Measurements from ENCODE around the gene TPI1. TPM values are rescaled to one million over a fixed set of nuclear protein-coding genes. Genes with fewer than 3 reads are reported as not detected.
"Not testable (repeated sequence)": the region's sequence is repeated elsewhere in the genome, so short reads cannot be mapped to it uniquely, and the experiment has no call there.

Gene TPI1
- total RNA-seq, 1 donor from 2014 or later = 610 TPM

GRCh38 chr12:6869049-6870021 lies 2.0 kb downstream of the TPI1 start:
- peak; percentile 88 for DNase-seq (ENCODE audit: low spot score)

DNA sequence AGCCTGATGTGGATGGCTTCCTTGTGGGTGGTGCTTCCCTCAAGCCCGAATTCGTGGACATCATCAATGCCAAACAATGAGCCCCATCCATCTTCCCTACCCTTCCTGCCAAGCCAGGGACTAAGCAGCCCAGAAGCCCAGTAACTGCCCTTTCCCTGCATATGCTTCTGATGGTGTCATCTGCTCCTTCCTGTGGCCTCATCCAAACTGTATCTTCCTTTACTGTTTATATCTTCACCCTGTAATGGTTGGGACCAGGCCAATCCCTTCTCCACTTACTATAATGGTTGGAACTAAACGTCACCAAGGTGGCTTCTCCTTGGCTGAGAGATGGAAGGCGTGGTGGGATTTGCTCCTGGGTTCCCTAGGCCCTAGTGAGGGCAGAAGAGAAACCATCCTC lies 3.0 kb downstream of the TPI1 start:
- DNase-seq (ENCODE audit: low spot score) = not testable (repeated sequence)

DNA sequence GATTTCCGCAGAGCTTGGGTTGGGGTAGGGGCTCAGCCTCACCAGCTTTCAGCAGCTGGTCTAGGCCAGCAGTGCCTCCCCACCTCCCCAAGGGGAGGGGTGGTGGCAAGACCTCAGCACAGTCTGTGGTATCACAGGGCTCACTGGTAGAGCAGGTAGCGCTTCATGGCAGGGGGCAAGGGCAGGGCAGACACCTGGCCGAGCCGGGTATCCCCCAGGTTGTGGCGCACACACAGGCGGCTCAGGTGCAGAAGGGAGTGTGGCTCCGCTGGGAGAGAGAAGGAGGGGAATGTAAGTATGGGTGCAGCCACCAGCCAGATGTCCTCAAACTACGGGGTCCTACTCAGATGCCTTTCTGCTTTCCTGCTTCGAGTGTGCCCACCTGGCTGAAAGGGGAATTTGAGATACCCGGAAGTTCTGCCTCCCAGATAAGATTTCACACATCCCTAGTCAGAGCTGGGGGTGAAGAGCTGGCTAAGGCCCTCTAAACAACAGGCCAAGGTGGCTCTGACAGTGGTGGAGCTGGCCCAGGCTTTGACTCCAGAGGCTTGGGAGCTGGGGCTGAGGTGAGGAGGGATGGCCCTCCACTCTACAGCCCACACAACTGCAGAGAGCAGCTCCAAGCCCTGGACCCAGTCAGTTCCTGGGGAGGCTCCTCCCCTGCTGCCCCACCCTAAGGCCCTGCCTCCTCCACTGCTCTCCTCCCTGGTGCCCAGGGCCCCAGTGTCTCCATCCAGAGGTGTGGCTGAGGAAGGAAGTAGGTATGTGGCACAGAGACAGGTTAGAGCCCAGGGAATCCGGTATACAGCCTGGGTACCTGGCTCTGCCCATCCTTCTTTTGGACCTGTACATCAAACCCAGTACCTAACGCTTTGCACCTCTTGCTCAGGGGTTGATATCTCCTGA lies 4.0 kb downstream of the TPI1 start:
- peak; percentile 67 for DNase-seq (ENCODE audit: low spot score)

DNA sequence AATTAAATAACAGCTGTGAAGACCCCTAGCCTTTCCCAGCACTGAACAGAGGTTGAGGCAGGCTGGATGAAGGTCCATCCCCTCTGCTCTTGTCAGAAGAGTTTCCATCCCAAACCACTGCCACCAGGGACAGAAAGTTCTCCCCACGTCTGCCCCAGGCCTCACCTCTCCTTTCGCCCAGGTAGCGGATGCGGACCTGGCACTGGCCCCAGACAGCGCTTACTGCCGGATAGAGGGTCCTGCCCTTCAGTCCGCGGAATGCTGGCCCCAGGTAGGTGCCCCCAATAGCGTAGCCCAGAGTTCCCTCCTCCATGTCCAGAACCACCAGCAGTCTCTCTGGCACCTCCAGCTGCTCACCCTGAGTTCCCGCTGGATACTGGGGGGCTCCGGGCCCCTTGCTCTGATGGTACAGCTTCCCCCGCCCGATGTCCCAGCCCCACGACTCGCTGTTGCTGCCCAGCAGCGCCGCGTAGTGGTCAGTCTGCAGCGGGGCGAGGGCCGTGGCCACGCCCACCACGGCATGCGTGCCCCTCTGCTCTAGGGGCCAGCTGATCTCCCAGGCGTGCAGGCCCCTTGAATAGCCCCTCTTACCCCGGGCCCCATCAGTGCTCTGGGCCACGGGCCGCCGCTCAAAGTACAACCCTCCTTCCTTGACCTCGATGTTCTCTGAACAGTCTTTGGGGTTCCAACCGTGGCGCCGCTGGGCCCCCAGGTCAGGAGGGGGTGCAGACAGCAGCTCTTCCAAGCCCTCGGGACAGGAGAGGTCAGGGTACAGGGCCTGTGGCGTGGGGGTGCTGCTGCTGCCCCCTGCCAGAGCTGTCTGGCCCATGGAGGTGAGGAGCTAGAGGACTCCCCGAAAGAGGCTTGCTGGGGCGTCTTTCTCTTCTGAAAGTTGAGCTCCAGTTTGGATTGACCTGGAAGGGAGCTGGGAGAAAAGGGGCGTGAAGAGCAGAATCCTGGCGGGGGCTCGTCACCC lies 5.0 kb downstream of the TPI1 start:
- peak; percentile 85 for DNase-seq (ENCODE audit: low spot score)

GRCh38 chr12:6873094-6874014 lies 6.0 kb downstream of the TPI1 start, which contains the start of gene SPSB2:
TSS of gene SPSB2 (minus strand) at chr12:6873303. CDS start at chr12:6872901, 402 bp downstream.
- DNase-seq (ENCODE audit: low spot score) = peak; percentile 99

- not testable (repeated sequence) for DNase-seq (ENCODE audit: low spot score)
Measured at GRCh38 chr12:6874015-6874368, 6.7 kb downstream of the TPI1 start.

DNA sequence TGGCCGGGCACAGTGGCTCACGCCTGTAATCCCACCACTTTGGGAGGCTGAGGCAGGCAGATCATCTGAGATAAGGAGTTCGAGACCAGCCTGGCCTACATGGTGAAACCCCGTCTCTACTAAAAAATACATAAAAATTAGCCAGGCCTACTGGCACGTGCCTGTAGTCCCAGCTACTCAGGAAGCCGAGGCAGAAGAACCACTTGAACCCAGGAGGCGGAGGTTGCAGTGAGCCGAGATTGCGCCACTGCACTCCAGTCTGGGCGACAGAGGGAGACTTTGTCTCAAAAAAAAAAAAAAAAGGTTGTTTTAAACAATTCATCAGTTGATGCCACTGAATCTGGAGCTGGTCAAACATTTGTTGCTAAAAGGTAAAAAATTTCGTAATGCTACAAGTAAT lies 12.5 kb downstream of the TPI1 start:
- not testable (repeated sequence) for DNase-seq (ENCODE audit: low spot score)

GRCh38 chr12:6883252-6883651 lies 15.9 kb downstream of the TPI1 start:
- DNase-seq (ENCODE audit: low spot score) = no peak

GRCh38 chr12:6883683-6884082 lies 16.4 kb downstream of the TPI1 start:
- no peak for DNase-seq (ENCODE audit: low spot score)

DNA sequence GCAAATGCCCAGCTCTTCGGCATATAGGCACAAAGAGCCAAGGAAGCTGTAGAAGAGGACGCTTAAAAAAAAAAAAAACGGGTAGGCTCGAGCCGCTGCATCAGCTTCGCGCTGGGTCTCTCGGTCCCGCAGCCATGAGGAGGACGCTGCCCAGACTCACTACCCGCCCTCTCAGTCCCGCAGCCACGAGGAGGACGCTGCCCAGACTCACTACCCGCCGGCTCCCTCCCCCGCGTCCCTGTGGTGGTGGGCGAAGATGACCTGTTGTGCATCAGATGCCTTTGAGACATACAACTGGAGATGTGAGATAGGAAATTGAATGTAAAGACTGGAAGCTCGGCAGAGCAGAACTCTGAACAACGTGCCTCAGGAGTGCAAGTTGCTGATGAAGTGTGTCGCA lies 17.2 kb downstream of the TPI1 start:
- no peak for DNase-seq (ENCODE audit: low spot score)

GRCh38 chr12:6886206-6886999 lies 19.1 kb downstream of the TPI1 start:
- not testable (repeated sequence) for DNase-seq (ENCODE audit: low spot score)

DNA sequence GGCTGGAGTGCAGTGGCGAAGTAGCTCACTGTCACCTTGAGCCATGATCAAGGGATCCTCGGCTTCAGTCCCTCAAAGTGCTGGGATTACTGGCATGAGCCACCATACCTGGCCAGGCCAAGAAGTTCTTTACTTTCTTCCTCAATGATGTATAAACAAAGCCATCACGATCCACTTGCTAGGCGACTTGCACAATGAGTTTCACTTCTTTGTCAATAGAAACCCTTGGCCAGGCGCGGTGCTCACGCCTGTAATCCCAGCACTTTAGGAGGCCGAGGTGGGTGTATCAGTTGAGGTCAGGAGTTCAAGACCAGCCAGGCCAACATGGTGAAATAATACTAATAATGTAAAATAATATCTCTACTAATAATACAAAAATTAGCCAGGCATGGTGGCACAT lies 20.1 kb downstream of the TPI1 start:
- DNase-seq (ENCODE audit: low spot score) = no peak

DNA sequence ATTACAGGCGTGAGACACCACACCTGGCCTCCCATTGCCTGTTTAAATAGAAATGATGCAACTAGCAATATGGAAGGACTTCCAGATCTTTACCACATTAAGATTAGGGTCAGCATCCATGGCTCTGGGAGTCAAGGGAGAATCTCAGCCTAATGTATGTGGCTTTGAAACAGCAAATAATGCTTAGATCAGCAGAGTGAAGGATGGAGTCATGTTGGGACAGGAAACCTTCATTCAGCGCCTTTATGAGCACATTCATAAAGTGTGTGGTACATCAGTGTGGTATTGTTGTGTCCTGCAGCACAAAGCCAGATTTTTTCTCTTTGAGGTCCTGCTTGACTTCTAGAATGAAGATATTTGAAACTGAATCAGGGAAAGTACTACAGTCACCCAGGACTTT lies 21.0 kb downstream of the TPI1 start:
- DNase-seq (ENCODE audit: low spot score) = no peak

- DNase-seq (ENCODE audit: low spot score) = not testable (repeated sequence)
Measured at GRCh38 chr12:6888794-6889193, 21.5 kb downstream of the TPI1 start.

DNA sequence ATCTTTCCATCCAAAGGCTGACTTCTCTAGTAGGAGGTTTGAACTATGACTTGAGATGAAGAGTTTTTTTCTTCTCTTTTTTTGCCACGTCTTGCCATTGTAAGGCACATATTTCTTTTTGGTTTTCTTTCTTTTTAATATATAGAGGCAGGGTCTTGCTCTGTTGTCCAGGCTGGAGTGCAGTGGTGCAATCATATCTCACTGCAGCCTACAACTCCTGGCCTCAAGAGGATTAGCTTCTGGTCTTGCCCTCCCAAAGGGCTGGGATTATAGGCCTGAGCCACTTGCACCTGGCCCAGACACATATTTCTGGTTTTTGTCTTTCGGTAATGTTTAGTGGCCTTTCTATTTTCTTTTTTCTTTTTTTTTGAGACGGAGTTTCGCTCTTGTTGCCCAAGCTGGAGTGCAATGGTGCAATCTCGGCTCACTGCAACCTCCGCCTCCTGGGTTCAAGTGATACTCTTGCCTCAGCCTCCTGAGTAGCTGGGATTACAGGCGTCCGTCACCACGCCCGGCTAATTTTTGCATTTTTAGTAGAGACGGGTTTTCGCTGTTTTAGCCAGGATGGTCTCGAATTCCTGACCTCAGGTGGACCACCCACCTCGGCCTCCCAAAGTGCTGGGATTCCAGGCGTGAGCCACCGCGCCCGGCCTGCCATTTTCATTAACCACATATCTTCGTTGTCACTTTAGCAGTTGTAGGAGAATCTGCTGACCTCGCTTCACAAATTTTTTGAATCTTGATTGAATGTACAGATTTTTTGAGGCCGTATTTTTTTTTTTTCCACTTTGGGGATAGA lies 22.6 kb downstream of the TPI1 start:
- DNase-seq (ENCODE audit: low spot score) = not testable (repeated sequence)

DNA sequence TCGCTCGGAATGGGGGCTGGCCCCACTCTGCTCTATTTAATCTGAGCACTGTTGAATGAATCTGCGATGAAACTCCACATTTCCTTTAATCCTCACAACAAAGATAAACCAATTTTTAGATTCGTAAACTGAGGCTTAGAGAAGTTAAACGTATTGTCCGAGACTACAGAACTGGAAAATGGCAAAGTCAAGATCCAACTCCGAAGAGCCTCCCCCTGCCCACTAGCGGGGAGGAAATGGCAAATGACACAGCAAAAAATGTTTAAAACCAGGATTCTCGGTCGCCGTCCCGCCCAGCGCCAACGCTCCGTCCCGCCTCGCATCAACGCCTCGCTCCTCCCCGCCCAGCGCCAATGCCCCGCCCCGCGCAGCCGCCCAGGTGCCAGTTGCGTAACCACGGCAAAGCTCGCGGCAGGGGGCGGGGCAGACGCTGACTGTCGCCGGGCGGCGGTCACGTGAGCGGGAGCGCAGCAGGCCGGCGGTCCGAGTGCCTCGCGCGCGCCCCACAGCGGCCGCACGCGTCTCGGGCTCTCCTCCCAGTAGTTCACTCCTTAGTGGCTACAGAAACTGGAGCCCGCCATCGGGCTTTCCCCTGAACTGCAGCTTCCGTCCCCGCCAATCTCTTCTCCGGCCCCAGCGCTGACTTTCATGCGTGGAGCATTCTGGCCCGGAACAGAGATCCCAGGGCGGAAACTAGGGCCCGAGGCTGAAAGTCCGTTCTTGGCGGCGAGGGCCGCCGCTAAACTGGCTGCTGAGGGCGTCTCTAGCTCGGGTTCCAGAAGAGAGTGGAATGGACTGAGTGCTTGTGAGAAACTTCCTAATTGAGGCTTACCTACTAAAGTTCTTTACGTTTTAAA lies 23.7 kb downstream of the TPI1 start:
- peak; percentile 98 for DNase-seq (ENCODE audit: low spot score)

DNA sequence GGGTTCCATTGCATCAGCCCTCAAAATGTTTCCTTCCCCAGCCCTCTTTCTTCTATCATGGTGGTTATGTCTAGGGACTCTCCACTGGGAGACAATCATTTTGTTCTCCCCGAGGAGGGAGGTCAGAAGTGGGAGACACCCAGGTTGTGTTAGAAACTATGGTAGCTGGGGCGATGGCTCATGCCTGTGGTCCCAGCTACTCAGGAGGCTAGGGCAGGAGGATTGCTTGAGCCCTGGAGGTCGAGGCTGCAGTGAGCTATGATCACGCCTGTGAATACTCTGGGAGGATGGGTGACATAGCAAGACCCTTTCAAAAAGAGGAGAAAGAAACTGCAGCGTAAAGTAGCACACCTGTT lies 24.3 kb downstream of the TPI1 start:
- DNase-seq (ENCODE audit: low spot score) = no peak

Data from mucosa of gallbladder (tissue), 1 donor.